ENCODE data around the gene EDN1. TPM values are rescaled to one million over a fixed set of nuclear protein-coding genes. Genes with fewer than 3 reads are reported as not detected.

The EDN1 gene
- total and polyA plus RNA-seq, 10 of the 15 experiments (the other 5 are each of a cell fraction or from before 2014, with no cell fraction given) = 2.0 to 6.6 (median 3.1) TPM

DNA sequence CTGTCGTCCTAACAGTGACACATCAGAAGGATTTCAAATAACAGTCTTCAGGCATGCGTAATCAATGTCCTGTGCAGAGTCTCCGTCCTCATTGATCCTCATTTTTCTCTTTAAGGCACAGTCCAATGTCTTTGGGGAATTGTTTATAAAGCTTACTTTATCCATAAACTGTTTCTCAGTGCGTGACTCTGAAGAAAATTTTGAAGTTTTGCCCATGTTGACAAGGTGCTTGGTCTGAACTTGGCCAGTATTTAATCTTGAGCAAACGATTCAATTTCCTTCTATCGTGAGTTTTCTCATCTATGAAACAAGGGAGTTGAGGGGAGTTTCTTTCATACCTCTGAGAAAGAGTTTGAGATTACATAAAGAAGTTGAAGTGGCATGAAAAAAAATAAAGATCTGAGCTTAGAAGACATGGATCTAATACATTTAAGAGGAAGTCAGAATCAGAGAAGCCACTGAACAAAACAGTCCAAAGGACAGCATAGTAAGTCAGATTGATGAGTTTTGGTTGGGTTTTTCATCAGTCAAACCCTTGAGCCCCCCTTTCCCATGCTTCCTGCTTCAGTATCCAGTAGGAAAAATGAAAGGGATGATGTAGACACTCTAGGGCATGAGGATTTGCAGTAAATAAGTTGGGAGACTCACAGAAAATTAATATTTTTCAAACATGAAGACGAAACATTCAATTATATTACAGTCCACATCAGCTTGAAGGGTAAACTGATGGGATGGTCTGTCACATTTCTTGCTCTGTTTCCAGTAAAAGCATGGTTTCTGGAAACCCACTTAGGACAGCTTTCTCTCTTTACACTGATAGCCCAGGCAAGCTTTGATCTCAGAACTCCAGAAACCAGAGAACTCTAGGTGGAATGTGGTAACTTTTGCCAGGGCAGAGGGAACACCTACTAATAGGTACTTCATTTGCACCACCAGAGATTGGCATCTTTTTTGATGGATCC, 8.1 kb downstream of the EDN1 start:
- SMC1A ChIA-PET (ENCODE audit: uncharacterized antibody, unreplicated experiment) = interaction anchor here (0.7 to 8.2 kb wide), 21 partner anchors 8 to 320 kb away, joined by 3 to 70 read pairs (median 4); partner anchors contain the start of gene EDN1
- TF ChIP-seq WRNIP1 (IDR thresholded peaks at IDR 0.05; ENCODE audit: borderline replicate concordance, low read depth, low read length) (no peak), ATF7 (IDR thresholded peaks at IDR 0.05; ENCODE audit: low read depth) (no peak), HDGF (IDR thresholded peaks at IDR 0.05) (no peak), SP1 (IDR thresholded peaks at IDR 0.05; ENCODE audit: low read depth, low read length) (no peak), KDM1A (IDR thresholded peaks at IDR 0.05; ENCODE audit: borderline replicate concordance) (no peak), NFIC (IDR thresholded peaks at IDR 0.05; ENCODE audit: low read depth, low read length) (no peak)
- TF ChIP-seq, protein P1, sequence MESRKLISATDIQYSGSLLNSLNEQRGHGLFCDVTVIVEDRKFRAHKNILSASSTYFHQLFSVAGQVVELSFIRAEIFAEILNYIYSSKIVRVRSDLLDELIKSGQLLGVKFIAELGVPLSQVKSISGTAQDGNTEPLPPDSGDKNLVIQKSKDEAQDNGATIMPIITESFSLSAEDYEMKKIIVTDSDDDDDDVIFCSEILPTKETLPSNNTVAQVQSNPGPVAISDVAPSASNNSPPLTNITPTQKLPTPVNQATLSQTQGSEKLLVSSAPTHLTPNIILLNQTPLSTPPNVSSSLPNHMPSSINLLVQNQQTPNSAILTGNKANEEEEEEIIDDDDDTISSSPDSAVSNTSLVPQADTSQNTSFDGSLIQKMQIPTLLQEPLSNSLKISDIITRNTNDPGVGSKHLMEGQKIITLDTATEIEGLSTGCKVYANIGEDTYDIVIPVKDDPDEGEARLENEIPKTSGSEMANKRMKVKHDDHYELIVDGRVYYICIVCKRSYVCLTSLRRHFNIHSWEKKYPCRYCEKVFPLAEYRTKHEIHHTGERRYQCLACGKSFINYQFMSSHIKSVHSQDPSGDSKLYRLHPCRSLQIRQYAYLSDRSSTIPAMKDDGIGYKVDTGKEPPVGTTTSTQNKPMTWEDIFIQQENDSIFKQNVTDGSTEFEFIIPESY (IDR thresholded peaks at IDR 0.05) = no peak
- TF ChIP-seq, protein P2, sequence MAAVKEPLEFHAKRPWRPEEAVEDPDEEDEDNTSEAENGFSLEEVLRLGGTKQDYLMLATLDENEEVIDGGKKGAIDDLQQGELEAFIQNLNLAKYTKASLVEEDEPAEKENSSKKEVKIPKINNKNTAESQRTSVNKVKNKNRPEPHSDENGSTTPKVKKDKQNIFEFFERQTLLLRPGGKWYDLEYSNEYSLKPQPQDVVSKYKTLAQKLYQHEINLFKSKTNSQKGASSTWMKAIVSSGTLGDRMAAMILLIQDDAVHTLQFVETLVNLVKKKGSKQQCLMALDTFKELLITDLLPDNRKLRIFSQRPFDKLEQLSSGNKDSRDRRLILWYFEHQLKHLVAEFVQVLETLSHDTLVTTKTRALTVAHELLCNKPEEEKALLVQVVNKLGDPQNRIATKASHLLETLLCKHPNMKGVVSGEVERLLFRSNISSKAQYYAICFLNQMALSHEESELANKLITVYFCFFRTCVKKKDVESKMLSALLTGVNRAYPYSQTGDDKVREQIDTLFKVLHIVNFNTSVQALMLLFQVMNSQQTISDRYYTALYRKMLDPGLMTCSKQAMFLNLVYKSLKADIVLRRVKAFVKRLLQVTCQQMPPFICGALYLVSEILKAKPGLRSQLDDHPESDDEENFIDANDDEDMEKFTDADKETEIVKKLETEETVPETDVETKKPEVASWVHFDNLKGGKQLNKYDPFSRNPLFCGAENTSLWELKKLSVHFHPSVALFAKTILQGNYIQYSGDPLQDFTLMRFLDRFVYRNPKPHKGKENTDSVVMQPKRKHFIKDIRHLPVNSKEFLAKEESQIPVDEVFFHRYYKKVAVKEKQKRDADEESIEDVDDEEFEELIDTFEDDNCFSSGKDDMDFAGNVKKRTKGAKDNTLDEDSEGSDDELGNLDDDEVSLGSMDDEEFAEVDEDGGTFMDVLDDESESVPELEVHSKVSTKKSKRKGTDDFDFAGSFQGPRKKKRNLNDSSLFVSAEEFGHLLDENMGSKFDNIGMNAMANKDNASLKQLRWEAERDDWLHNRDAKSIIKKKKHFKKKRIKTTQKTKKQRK (IDR thresholded peaks at IDR 0.05; ENCODE audit: low read depth, low read length) = no peak
- TF ChIP-seq, protein P3, sequence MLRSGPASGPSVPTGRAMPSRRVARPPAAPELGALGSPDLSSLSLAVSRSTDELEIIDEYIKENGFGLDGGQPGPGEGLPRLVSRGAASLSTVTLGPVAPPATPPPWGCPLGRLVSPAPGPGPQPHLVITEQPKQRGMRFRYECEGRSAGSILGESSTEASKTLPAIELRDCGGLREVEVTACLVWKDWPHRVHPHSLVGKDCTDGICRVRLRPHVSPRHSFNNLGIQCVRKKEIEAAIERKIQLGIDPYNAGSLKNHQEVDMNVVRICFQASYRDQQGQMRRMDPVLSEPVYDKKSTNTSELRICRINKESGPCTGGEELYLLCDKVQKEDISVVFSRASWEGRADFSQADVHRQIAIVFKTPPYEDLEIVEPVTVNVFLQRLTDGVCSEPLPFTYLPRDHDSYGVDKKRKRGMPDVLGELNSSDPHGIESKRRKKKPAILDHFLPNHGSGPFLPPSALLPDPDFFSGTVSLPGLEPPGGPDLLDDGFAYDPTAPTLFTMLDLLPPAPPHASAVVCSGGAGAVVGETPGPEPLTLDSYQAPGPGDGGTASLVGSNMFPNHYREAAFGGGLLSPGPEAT (IDR thresholded peaks at IDR 0.05; ENCODE audit: low read depth) = no peak
- TF ChIP-seq, protein P4, sequence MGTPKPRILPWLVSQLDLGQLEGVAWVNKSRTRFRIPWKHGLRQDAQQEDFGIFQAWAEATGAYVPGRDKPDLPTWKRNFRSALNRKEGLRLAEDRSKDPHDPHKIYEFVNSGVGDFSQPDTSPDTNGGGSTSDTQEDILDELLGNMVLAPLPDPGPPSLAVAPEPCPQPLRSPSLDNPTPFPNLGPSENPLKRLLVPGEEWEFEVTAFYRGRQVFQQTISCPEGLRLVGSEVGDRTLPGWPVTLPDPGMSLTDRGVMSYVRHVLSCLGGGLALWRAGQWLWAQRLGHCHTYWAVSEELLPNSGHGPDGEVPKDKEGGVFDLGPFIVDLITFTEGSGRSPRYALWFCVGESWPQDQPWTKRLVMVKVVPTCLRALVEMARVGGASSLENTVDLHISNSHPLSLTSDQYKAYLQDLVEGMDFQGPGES (IDR thresholded peaks at IDR 0.05) = no peak
- no peak overlapping the region for H3K9ac ChIP-seq (ENCODE audit: control insufficient read depth, insufficient read depth, low read length)
- no peak overlapping the region for H3K4me3 ChIP-seq
- H3K4me1 ChIP-seq (ENCODE audit: control insufficient read depth, insufficient read depth, low read length) = no peaks in the 10 kb centered on the region
- FAIRE-seq = no peak
- CTCF ChIA-PET = interaction anchor here (0.8 to 9.2 kb wide), 10 partner anchors 8 to 306 kb away, joined by 3 to 64 read pairs (median 8); partner anchors contain the start of gene EDN1
- H3K36me3 ChIP-seq (ENCODE audit: control insufficient read depth in 2 of 2, insufficient read depth in 2 of 2, low read length in 1 of 2) = no peaks in the 10 kb centered on the region
- no peaks in the 10 kb centered on the region for H3K9me3 ChIP-seq (replicated peaks; ENCODE audit: control insufficient read depth, insufficient read depth, low read length)
- WGBS (ENCODE audit: insufficient coverage, insufficient replicate concordance, low lambda C conversion rate, missing lambda C conversion rate) = 66% methylated on average over 7 of the region's 7 CpGs
- BruUV-seq (replicated peaks) = no TSS peak
- POLR2A ChIA-PET = interaction anchor here (0.6 to 1.2 kb wide), 4 partner anchors 9 to 610 kb away, joined by 3 read pairs; partner anchors contain the start of gene EDN1
- RAD21 ChIA-PET (ENCODE audit: unreplicated experiment) = interaction anchor here (0.9 to 3.2 kb wide), 8 partner anchors 35 to 307 kb away, joined by 3 to 14 read pairs (median 4); no protein-coding TSS in a partner anchor
- DNase-seq (ENCODE audit: low read depth, low spot score) = no peak
- no peaks in the 10 kb centered on the region for H3K27me3 ChIP-seq (replicated peaks in 1 of 2; ENCODE audit: control insufficient read depth in 2 of 2, insufficient read depth in 2 of 2, low read length in 1 of 2)
- H3K27ac ChIP-seq (ENCODE audit: control insufficient read depth, insufficient read depth) = no peak overlapping the region
- no peaks in the 10 kb centered on the region for H3K79me2 ChIP-seq (ENCODE audit: control insufficient read depth, insufficient read depth, low read length)
- H4K20me1 ChIP-seq (ENCODE audit: control insufficient read depth, insufficient read depth) = no peaks in the 10 kb centered on the region
- H2AFZ ChIP-seq (ENCODE audit: control insufficient read depth, low read depth, low read length) = no peak overlapping the region
- intact Hi-C loops (cut with micrococcal nuclease; ENCODE audit: unreplicated experiment) = no loop called here
- ATAC-seq = no peak
- in situ Hi-C loops (cut with MboI) = loop anchor here (5.0 kb wide), 1 partner anchor 299 kb away; no protein-coding TSS in a partner anchor
- H3K4me2 ChIP-seq (ENCODE audit: control insufficient read depth, insufficient read depth) = no peak overlapping the region
